ENCODE data around the gene RALGDS.
"Not testable (repeated sequence)": the region's sequence is repeated elsewhere in the genome, so short reads cannot be mapped to it uniquely, and the experiment has no call there.

DNA sequence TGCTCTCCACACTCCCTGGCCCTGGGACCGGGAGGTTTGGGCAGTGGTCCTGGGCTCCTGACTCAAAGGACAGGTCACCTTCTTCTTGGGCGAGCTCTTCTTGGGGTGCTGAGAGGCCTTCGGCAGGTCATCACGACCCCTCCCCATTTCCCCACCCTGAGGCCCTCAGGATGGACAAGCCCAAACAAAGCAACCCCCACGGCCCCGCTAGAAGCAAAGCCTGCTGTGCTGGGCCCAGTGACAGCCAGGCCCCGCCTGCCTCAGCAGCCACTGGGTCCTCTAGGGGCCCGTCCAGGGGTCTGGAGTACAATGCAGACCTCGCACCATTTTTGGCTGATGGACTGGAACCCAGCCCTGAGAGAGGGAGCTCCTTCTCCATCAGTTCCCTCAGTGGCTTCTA is 37.4 kb downstream of the RALGDS start:
- TF ChIP-seq, protein P1, sequence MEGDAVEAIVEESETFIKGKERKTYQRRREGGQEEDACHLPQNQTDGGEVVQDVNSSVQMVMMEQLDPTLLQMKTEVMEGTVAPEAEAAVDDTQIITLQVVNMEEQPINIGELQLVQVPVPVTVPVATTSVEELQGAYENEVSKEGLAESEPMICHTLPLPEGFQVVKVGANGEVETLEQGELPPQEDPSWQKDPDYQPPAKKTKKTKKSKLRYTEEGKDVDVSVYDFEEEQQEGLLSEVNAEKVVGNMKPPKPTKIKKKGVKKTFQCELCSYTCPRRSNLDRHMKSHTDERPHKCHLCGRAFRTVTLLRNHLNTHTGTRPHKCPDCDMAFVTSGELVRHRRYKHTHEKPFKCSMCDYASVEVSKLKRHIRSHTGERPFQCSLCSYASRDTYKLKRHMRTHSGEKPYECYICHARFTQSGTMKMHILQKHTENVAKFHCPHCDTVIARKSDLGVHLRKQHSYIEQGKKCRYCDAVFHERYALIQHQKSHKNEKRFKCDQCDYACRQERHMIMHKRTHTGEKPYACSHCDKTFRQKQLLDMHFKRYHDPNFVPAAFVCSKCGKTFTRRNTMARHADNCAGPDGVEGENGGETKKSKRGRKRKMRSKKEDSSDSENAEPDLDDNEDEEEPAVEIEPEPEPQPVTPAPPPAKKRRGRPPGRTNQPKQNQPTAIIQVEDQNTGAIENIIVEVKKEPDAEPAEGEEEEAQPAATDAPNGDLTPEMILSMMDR (IDR thresholded peaks at IDR 0.05): not testable (repeated sequence)
- TF ChIP-seq, protein P2, sequence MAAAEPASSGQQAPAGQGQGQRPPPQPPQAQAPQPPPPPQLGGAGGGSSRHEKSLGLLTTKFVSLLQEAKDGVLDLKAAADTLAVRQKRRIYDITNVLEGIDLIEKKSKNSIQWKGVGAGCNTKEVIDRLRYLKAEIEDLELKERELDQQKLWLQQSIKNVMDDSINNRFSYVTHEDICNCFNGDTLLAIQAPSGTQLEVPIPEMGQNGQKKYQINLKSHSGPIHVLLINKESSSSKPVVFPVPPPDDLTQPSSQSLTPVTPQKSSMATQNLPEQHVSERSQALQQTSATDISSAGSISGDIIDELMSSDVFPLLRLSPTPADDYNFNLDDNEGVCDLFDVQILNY (CRISPR knock-in tag; IDR thresholded peaks at IDR 0.05): not testable (repeated sequence)
- TF ChIP-seq, protein P3, sequence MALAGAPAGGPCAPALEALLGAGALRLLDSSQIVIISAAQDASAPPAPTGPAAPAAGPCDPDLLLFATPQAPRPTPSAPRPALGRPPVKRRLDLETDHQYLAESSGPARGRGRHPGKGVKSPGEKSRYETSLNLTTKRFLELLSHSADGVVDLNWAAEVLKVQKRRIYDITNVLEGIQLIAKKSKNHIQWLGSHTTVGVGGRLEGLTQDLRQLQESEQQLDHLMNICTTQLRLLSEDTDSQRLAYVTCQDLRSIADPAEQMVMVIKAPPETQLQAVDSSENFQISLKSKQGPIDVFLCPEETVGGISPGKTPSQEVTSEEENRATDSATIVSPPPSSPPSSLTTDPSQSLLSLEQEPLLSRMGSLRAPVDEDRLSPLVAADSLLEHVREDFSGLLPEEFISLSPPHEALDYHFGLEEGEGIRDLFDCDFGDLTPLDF (CRISPR knock-in tag; IDR thresholded peaks at IDR 0.05): not testable (repeated sequence)
- TF ChIP-seq CBFB (CRISPR knock-in tag; IDR thresholded peaks at IDR 0.05; ENCODE audit: low read depth): not testable (repeated sequence)

Data from WTC11 (cell line).